A549 (cell line): ENCODE results near the gene CAPN7. TPM values are rescaled to one million over a fixed set of nuclear protein-coding genes. Genes with fewer than 3 reads are reported as not detected.

Experiments
- ATAC-seq, 2 experiments: fragments of 200-7000 bp in 1 of 2; fragments of >200 bp in 1 of 2; cut with Nextera tagmentation in 1 of 2; cut with Tn5 transposase in 1 of 2; 3 replicates each; pipeline versions ENCODE4 v1.8.0 to v1.9.1; 2018 to 2020; ENCODE audit warnings: mild to moderate bottlenecking in 1 of 2, moderate library complexity in 1 of 2
- CTCF ChIA-PET: fragments of 300-600 bp; sonication (Branson Sonifier 250); formaldehyde crosslinking; extraction: SDS; loops from one replicate; lab custom pipeline; 2021; ENCODE audit warnings: antibody characterized with exemption, inconsistent platforms; lab: Yijun Ruan, JAX
- POLR2A ChIA-PET: fragments of 350-600 bp; formaldehyde crosslinking; extraction: SDS; loops from one replicate; lab custom pipeline; 2021; ENCODE audit warnings: antibody characterized with exemption, inconsistent platforms; lab: Yijun Ruan, JAX
- DNase-seq, 2 experiments: peaks; one replicate each; pipeline versions ENCODE4 v3.0.0 to v3.0.0-alpha.2; 2011 to 2016; ENCODE audit warnings: low read depth in 1 of 2, low spot score in 1 of 2
- FAIRE-seq: peaks from 2 replicates; lab custom pipeline; 2011; peaks lifted over from hg19 to GRCh38; lab: Jason Lieb, UNC
- H3K27ac ChIP-seq, 2 experiments: fragments of >200 bp; sonication (Bioruptor Twin); formaldehyde crosslinking; 3 replicates each; pipeline ENCODE4 v1.5.1; 2016 to 2017
- H3K4me1 ChIP-seq: fragments of >200 bp; sonication (Bioruptor Twin); formaldehyde crosslinking; 3 replicates; pipeline ENCODE4 v1.6.1; 2016
- H3K4me2 ChIP-seq: fragments of >200 bp; sonication (Bioruptor Twin); formaldehyde crosslinking; 3 replicates; pipeline ENCODE4 v1.6.1; 2016
- H3K4me3 ChIP-seq: fragments of >200 bp; sonication (Bioruptor Twin); formaldehyde crosslinking; 3 replicates; pipeline ENCODE4 v1.5.1; 2016
- H3K9me3 ChIP-seq: fragments of >200 bp; sonication (Bioruptor Twin); formaldehyde crosslinking; 3 replicates; pipeline ENCODE4 v1.6.1; 2016
- CBX8 ChIP-seq: fragments of 200-600 bp; sonication (generic); IDR thresholded peaks from 2 replicates; pipeline ENCODE4 v1.6.1; 2016
- CEBPB ChIP-seq, 2 experiments: fragments of >200 bp in 1 of 2; sonication (Bioruptor Twin) in 1 of 2; formaldehyde crosslinking in 1 of 2; IDR thresholded peaks; 2 replicates each; pipeline ENCODE4 v1.6.1; 2012 to 2016
- CTCF ChIP-seq: fragments of >200 bp; sonication (Bioruptor Twin); formaldehyde crosslinking; IDR thresholded peaks from 3 replicates; pipeline ENCODE4 v1.5.1; 2016
- ESRRA ChIP-seq: fragments of 150-350 bp; IDR thresholded peaks from 2 replicates; pipeline ENCODE4 v1.6.1; 2014; ENCODE audit warnings: mild to moderate bottlenecking, low read length, borderline replicate concordance
- FOSB ChIP-seq: fragments of 250-450 bp; sonication (Bioruptor Pico); IDR thresholded peaks from 2 replicates; pipeline ENCODE4 v1.5.0; 2020; ENCODE audit warnings: mild to moderate bottlenecking, moderate library complexity
- HEYL ChIP-seq: fragments of 250-450 bp; sonication (Bioruptor Pico); IDR thresholded peaks from 2 replicates; pipeline ENCODE4 v1.8.0; 2021; ENCODE audit warnings: mild to moderate bottlenecking, moderate library complexity
- JUN ChIP-seq, 2 experiments: fragments of >200 bp; sonication (Bioruptor Twin); formaldehyde crosslinking; IDR thresholded peaks; 2 replicates in 1 of 2; 3 replicates in 1 of 2; pipeline ENCODE4 v1.6.1; 2016 to 2017
- MAFK ChIP-seq: fragments of 450-650 bp; IDR thresholded peaks from 2 replicates; pipeline ENCODE4 v1.6.1; 2014; ENCODE audit not compliant: partially characterized antibody
- NR3C1 ChIP-seq: fragments of >200 bp; sonication (Bioruptor Twin); formaldehyde crosslinking; IDR thresholded peaks from 3 replicates; pipeline ENCODE4 v1.6.1; 2017
- PBX3 ChIP-seq: IDR thresholded peaks from 2 replicates; pipeline ENCODE4 v1.6.1; 2012
- PHF8 ChIP-seq: fragments of 200-600 bp; sonication (generic); IDR thresholded peaks from 2 replicates; pipeline ENCODE4 v1.6.1; 2016; ENCODE audit warnings: low read depth, mild to moderate bottlenecking, antibody characterized with exemption, moderate library complexity, borderline replicate concordance
- POLR2AphosphoS2 ChIP-seq: conservative IDR thresholded peaks from 2 replicates; pipeline ENCODE4 v1.6.1; 2012; ENCODE audit warnings: low read length, improper control_type of control experiment, inconsistent platforms
- RAD21 ChIP-seq, 2 experiments: fragments of >200 bp in 1 of 2; sonication (Bioruptor Twin) in 1 of 2; formaldehyde crosslinking in 1 of 2; IDR thresholded peaks in 1 of 2; conservative IDR thresholded peaks in 1 of 2; 2 replicates in 1 of 2; 3 replicates in 1 of 2; pipeline ENCODE4 v1.6.1; 2012 to 2018; ENCODE audit warnings: inconsistent platforms in 1 of 2
- RFX5 ChIP-seq: fragments of 450-650 bp; IDR thresholded peaks from 2 replicates; pipeline ENCODE4 v1.7.1; 2014; ENCODE audit warnings: antibody characterized with exemption, mild to moderate bottlenecking, moderate library complexity
- RNF2 ChIP-seq: fragments of 200-600 bp; sonication (generic); IDR thresholded peaks from 2 replicates; pipeline ENCODE4 v1.6.1; 2016; ENCODE audit warnings: low read depth, mild to moderate bottlenecking, antibody characterized with exemption, moderate library complexity, borderline replicate concordance
- SMC3 ChIP-seq: fragments of >200 bp; sonication (Bioruptor Twin); formaldehyde crosslinking; IDR thresholded peaks from 3 replicates; pipeline ENCODE4 v1.6.1; 2018; ENCODE audit warnings: inconsistent platforms
- USF2 ChIP-seq: fragments of 450-650 bp; IDR thresholded peaks from 2 replicates; pipeline ENCODE4 v1.6.1; 2014; ENCODE audit warnings: antibody characterized with exemption
- WGBS: methylation state at CpG from one replicate; pipeline ENCODE4 v1.1.6; 2017; ENCODE audit errors: missing lambda C conversion rate; 5-methylcytosine and 5-hydroxymethylcytosine counted together
- polyA plus RNA-seq, 4 experiments: library from polyadenylated mRNA; depleted of rRNA in 3 of 4; stranded (reverse); fragments of >200 nt; fragmentation: RNase III in 1 of 4; extraction: RNeasy Plus Mini Kit Qiagen cat#74134 plus additional on column Dnase treatment in 1 of 4; gene quantifications; 2 replicates in 3 of 4; 3 replicates in 1 of 4; pipeline ENCODE4 v1.2.3, GENCODE V29; 2011 to 2017

CAPN7 gene
- polyA plus RNA-seq, 2 of the 4 experiments (the other 2 are of a cell fraction), result 19.9 to 36.8 TPM

GRCh38 chr3:15223685-15224572 is 17.9 kb downstream of the CAPN7 start:
- H3K27ac ChIP-seq, result no peak overlapping the region
- POLR2A ChIA-PET, result no interaction called here
- no peak for FAIRE-seq
- WGBS, result 87% methylated on average over 7 of the region's 7 CpGs
- CTCF ChIA-PET, result no interaction called here
- TF ChIP-seq FOSB (CRISPR knock-in tag) (no peak), RNF2 (no peak), ESRRA (no peak), CBX8 (no peak), CEBPB (IDR thresholded peaks at IDR 0.05) (no peak)
- TF ChIP-seq, all 56 proteins: peak for 0
- DNase-seq (peak in 1 of 2 experiments; percentile 12), ATAC-seq (no peak)
- Histone ChIP-seq H3K4me2 (no peak overlapping the region), H3K4me1 (peaks cover 9% of the 10 kb centered on the region; the same call in 1 of the 3 replicates), H3K4me3 (no peak overlapping the region), H3K9me3 (no peaks in the 10 kb centered on the region)

- FAIRE-seq (no peak), ATAC-seq (no peak), DNase-seq (no peak)
- CTCF ChIA-PET, result interaction anchor here (1.1 to 2.4 kb wide), 4 partner anchors 21 to 196 kb away, joined by 3 to 12 read pairs (median 4); no protein-coding TSS in a partner anchor
- Histone ChIP-seq H3K9me3 (no peaks in the 10 kb centered on the region), H3K4me2 (no peak overlapping the region), H3K4me3 (no peak overlapping the region), H3K4me1 (peaks cover 8% of the 10 kb centered on the region; the same call in 1 of the 3 replicates), H3K27ac (no peak overlapping the region)
- peak; percentile 24 for TF ChIP-seq MAFK
- TF ChIP-seq PBX3, result no peak
- WGBS, result 90% methylated on average over 1 of the region's 1 CpG
- POLR2A ChIA-PET, result no interaction called here
Observed at GRCh38 chr3:15228147-15228546, 22.1 kb downstream of the CAPN7 start.

- FAIRE-seq (no peak), ATAC-seq (no peak), DNase-seq (no peak)
- Histone ChIP-seq H3K4me1 (no peaks in the 10 kb centered on the region), H3K4me2 (no peak overlapping the region), H3K27ac (no peak overlapping the region), H3K4me3 (no peak overlapping the region), H3K9me3 (no peaks in the 10 kb centered on the region)
- TF ChIP-seq MAFK (peak; percentile 52), PHF8 (no peak), RNF2 (no peak)
- WGBS, result 90% methylated on average over 4 of the region's 4 CpGs
- ChIA-PET POLR2A (interaction anchor here (0.7 kb wide), 1 partner anchor 11 kb away, joined by 3 read pairs; no protein-coding TSS in a partner anchor), CTCF (interaction anchor here (1.1 kb wide), 1 partner anchor 27 kb away, joined by 4 read pairs; no protein-coding TSS in a partner anchor)
Observed at GRCh38 chr3:15229262-15229661, 23.2 kb downstream of the CAPN7 start.

- peak; percentile 73 to 83; a peak in 5 of 6 replicates for ATAC-seq
- ChIA-PET CTCF (interaction anchor here (1.3 kb wide), 1 partner anchor 39 kb away, joined by 4 read pairs; no protein-coding TSS in a partner anchor), POLR2A (no interaction called here)
- DNase-seq, result peak; percentile 28 to 32
- no peak for FAIRE-seq
- Histone ChIP-seq H3K4me3 (no peak overlapping the region), H3K4me1 (no peaks in the 10 kb centered on the region), H3K27ac (no peak overlapping the region), H3K9me3 (no peaks in the 10 kb centered on the region), H3K4me2 (no peak overlapping the region)
- TF ChIP-seq HEYL (CRISPR knock-in tag), result no peak
- no peak for TF ChIP-seq PBX3
- TF ChIP-seq MAFK, result peak; percentile 41
- no peak for TF ChIP-seq USF2
- no peak for TF ChIP-seq CBX8
- TF ChIP-seq JUN (IDR thresholded peaks at IDR 0.05), result no peak
- no peak for TF ChIP-seq SMC3
- TF ChIP-seq RAD21 (conservative IDR thresholded peaks at IDR 0.05 in 1 of 2, IDR thresholded peaks at IDR 0.05 in 1 of 2), result peak in 1 of 2 experiments; percentile 40; a peak in 2 of 5 replicates
- TF ChIP-seq NR3C1, result no peak
- TF ChIP-seq RFX5, result no peak
- TF ChIP-seq CTCF, result peak; percentile 23; the same call in 1 of the 3 replicates
- TF ChIP-seq POLR2AphosphoS2, result no peak
- 90% methylated on average over 1 of the region's 1 CpG for WGBS
Observed at GRCh38 chr3:15241341-15241740, 35.3 kb downstream of the CAPN7 start.
